ENCODE measurements around the gene PGM3. TPM values are rescaled to one million over a fixed set of nuclear protein-coding genes. Genes with fewer than 3 reads are reported as not detected.

PGM3 gene
- total RNA-seq, 1 experiment from 2014 or later: 55.4 TPM

- no peak overlapping the region for H3K27ac ChIP-seq (ENCODE audit: low read depth, low read length, poor library complexity, severe bottlenecking)
- peaks cover 88% of the 10 kb centered on the region for H3K36me3 ChIP-seq (ENCODE audit: insufficient read depth, low read length, poor library complexity, severe bottlenecking)
- BruUV-seq (replicated peaks): no TSS peak
- TF ChIP-seq EZH2 (IDR thresholded peaks at IDR 0.05; ENCODE audit: borderline replicate concordance, low read depth, low read length, poor library complexity, severe bottlenecking) (no peak), CTCF (conservative IDR thresholded peaks at IDR 0.05; ENCODE audit: low read depth, low read length) (no peak)
- POLR2A ChIA-PET (ENCODE audit: low non-redundant PET): no interaction called here
- CTCF ChIA-PET: no interaction called here
- H3K27me3 ChIP-seq (replicated peaks; ENCODE audit: insufficient read depth, low read depth, low read length, poor library complexity): no peaks in the 10 kb centered on the region
- no peak for DNase-seq (ENCODE audit: low spot score)
- no peaks in the 10 kb centered on the region for H3K9me3 ChIP-seq (ENCODE audit: low read depth, low read length, poor library complexity, severe bottlenecking)
- H3K4me3 ChIP-seq (ENCODE audit: low read depth, low read length, poor library complexity, severe bottlenecking): no peak overlapping the region
- intact Hi-C loops (cut with micrococcal nuclease; ENCODE audit: unreplicated experiment): no loop called here
- H3K4me1 ChIP-seq (ENCODE audit: insufficient read depth, low read length, poor library complexity, severe bottlenecking): peaks cover 10% of the 10 kb centered on the region
Observed at GRCh38 chr6:83168556-83168955, 24.5 kb downstream of the PGM3 start.

- ChIA-PET POLR2A (ENCODE audit: low non-redundant PET) (no interaction called here), CTCF (no interaction called here)
- Histone ChIP-seq H3K36me3 (ENCODE audit: insufficient read depth, low read length, poor library complexity, severe bottlenecking) (peaks cover 86% of the 10 kb centered on the region), H3K4me3 (ENCODE audit: low read depth, low read length, poor library complexity, severe bottlenecking) (no peak overlapping the region), H3K4me1 (ENCODE audit: insufficient read depth, low read length, poor library complexity, severe bottlenecking) (peaks cover 10% of the 10 kb centered on the region), H3K27me3 (replicated peaks; ENCODE audit: insufficient read depth, low read depth, low read length, poor library complexity) (no peaks in the 10 kb centered on the region), H3K9me3 (ENCODE audit: low read depth, low read length, poor library complexity, severe bottlenecking) (no peaks in the 10 kb centered on the region), H3K27ac (ENCODE audit: low read depth, low read length, poor library complexity, severe bottlenecking) (no peak overlapping the region)
- intact Hi-C loops (cut with micrococcal nuclease; ENCODE audit: unreplicated experiment): no loop called here
- no peak for DNase-seq (ENCODE audit: low spot score)
- BruUV-seq (replicated peaks): no TSS peak
- no peak for TF ChIP-seq EZH2 (IDR thresholded peaks at IDR 0.05; ENCODE audit: borderline replicate concordance, low read depth, low read length, poor library complexity, severe bottlenecking)
- no peak for TF ChIP-seq CTCF (conservative IDR thresholded peaks at IDR 0.05; ENCODE audit: low read depth, low read length)
Observed at GRCh38 chr6:83167726-83168278, 25.3 kb downstream of the PGM3 start.

- H3K9me3 ChIP-seq (ENCODE audit: low read depth, low read length, poor library complexity, severe bottlenecking): no peaks in the 10 kb centered on the region
- no peaks in the 10 kb centered on the region for H3K27me3 ChIP-seq (replicated peaks; ENCODE audit: insufficient read depth, low read depth, low read length, poor library complexity)
- no peak for DNase-seq (ENCODE audit: low spot score)
- no peak for TF ChIP-seq CTCF (conservative IDR thresholded peaks at IDR 0.05; ENCODE audit: low read depth, low read length)
- no peak for TF ChIP-seq EZH2 (IDR thresholded peaks at IDR 0.05; ENCODE audit: borderline replicate concordance, low read depth, low read length, poor library complexity, severe bottlenecking)
- POLR2A ChIA-PET (ENCODE audit: low non-redundant PET): no interaction called here
- no TSS peak for BruUV-seq (replicated peaks)
- CTCF ChIA-PET: no interaction called here
- intact Hi-C loops (cut with micrococcal nuclease; ENCODE audit: unreplicated experiment): no loop called here
- H3K36me3 ChIP-seq (ENCODE audit: insufficient read depth, low read length, poor library complexity, severe bottlenecking): peaks cover 31% of the 10 kb centered on the region
- H3K4me1 ChIP-seq (ENCODE audit: insufficient read depth, low read length, poor library complexity, severe bottlenecking): no peaks in the 10 kb centered on the region
- H3K27ac ChIP-seq (ENCODE audit: low read depth, low read length, poor library complexity, severe bottlenecking): no peak overlapping the region
- no peak overlapping the region for H3K4me3 ChIP-seq (ENCODE audit: low read depth, low read length, poor library complexity, severe bottlenecking)
Observed at GRCh38 chr6:83160167-83160566, 32.9 kb downstream of the PGM3 start.

Measured in A673 (cell line).